AG08396 (cell line): ENCODE results near the gene SMPD1.

ENCODE experiments used
- DNase-seq: peaks from one replicate; pipeline ENCODE4 v3.0.0; 2012; ENCODE audit warnings: low spot score, mixed read lengths

The SMPD1 gene

GRCh38 chr11:6389905-6390717 lies at the start of gene SMPD1:
TSS of gene SMPD1 (plus strand) at chr11:6390474. CDS start at chr11:6390599, 125 bp downstream.
- DNase-seq = peak; percentile 94

GRCh38 chr11:6345366-6345765 lies 44.9 kb upstream of the SMPD1 start:
- DNase-seq = no peak

GRCh38 chr11:6350043-6350442 lies 40.2 kb upstream of the SMPD1 start:
- DNase-seq = no peak

- no peak for DNase-seq
Observed at GRCh38 chr11:6350486-6350885, 39.8 kb upstream of the SMPD1 start.

GRCh38 chr11:6351782-6352382 lies 38.4 kb upstream of the SMPD1 start:
- DNase-seq = no peak

GRCh38 chr11:6353367-6353987 lies 36.8 kb upstream of the SMPD1 start:
- DNase-seq = peak; percentile 41

- no peak for DNase-seq
Observed at GRCh38 chr11:6354651-6355485, 35.4 kb upstream of the SMPD1 start.

- DNase-seq = no peak
Observed at GRCh38 chr11:6356503-6357055, 33.7 kb upstream of the SMPD1 start.

- peak; percentile 78 for DNase-seq
Observed at GRCh38 chr11:6357222-6357621, 33.1 kb upstream of the SMPD1 start.

- DNase-seq = no peak
Observed at GRCh38 chr11:6360183-6360582, 30.1 kb upstream of the SMPD1 start.

- DNase-seq = no peak
Observed at GRCh38 chr11:6362185-6362872, 27.9 kb upstream of the SMPD1 start.

GRCh38 chr11:6362873-6363678 lies 27.2 kb upstream of the SMPD1 start:
- DNase-seq = peak; percentile 83

- DNase-seq = no peak
Observed at GRCh38 chr11:6365659-6366058, 24.6 kb upstream of the SMPD1 start.

- DNase-seq = no peak
Observed at GRCh38 chr11:6371825-6372224, 18.4 kb upstream of the SMPD1 start.

- no peak for DNase-seq
Observed at GRCh38 chr11:6377902-6378639, 12.2 kb upstream of the SMPD1 start.

GRCh38 chr11:6378640-6378989 lies 11.7 kb upstream of the SMPD1 start:
- no peak for DNase-seq

GRCh38 chr11:6385046-6385777 lies 5.1 kb upstream of the SMPD1 start:
- no peak for DNase-seq

- DNase-seq = no peak
Observed at GRCh38 chr11:6387811-6388599, 2.3 kb upstream of the SMPD1 start.
